GM21825 (cell line): Measurements from ENCODE around the gene SULT1C3.

Experiments
- ATAC-seq: cut with Tn5 transposase; IDR thresholded peaks from one replicate; pipeline ENCODE4 v1.9.1; 2021; ENCODE audit warnings: mild to moderate bottlenecking, moderate library complexity; ENCODE audit not compliant: unreplicated experiment

The SULT1C3 gene

DNA sequence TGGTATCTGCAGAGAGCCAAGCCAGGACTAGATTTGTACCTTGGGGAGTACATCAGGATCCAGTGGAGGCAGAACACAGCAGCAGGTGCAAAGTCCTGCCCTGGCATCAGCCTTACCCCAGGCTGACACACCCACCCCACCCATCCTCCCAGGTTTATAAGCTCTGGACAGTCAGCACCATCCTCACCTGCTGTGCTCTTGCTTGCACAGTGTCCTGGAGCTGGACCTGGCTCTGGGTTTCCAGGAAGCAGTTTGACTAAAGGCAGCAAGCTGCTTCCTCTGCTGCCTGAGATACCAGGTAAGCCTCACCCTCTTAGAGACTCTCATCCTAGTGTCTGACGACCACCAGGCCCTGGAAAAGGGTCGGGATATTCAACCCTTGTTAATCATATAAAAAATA lies at the start of gene SULT1C3:
Gene SULT1C3, plus strand, starts transcription at position 183 of the 400 bp plus-strand sequence. CDS start 7,227 bp downstream, outside the sequence.
- no peak for ATAC-seq

DNA sequence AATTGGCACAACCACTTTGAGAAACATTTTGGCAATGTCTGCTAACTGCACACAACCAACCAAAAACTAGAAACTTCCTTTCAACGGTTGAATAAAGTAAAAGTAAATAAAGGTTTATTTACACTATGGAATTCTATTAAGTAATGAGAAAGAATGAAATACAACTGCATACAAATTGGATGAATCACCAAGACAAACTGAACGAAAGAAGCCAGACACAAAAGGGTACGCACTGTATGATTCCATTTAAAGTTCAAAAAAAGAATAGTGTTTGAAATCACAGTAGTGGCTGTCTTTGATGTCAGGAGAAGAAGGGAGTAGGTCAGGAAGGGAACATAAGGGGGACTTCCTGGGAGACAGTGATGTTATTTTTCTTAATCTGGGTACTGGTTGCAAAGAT lies 46.5 kb upstream of the SULT1C3 start:
- ATAC-seq, result no peak

- ATAC-seq, result no peak
Observed at GRCh38 chr2:108194409-108195132, 45.2 kb upstream of the SULT1C3 start.

DNA sequence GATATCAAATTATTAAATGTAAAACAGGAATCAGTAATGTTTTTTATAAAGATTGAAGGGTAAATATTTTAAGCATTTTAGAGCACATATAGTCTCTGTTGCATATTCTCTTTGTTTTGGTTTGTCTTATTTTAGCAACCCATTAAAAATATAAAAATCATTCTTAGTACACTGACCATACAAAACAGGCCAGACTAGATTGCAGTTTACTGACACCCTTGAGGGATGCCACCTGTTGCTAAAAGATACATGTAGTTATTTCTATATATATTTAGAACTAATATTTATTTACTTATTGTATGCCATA lies 44.7 kb upstream of the SULT1C3 start:
- no peak for ATAC-seq

GRCh38 chr2:108199726-108200125 lies 40.0 kb upstream of the SULT1C3 start:
- ATAC-seq, result no peak

- ATAC-seq, result no peak
Observed at GRCh38 chr2:108200569-108200968, 39.2 kb upstream of the SULT1C3 start.

- ATAC-seq, result no peak
Observed at GRCh38 chr2:108212671-108213070, 27.1 kb upstream of the SULT1C3 start.

- no peak for ATAC-seq
Observed at GRCh38 chr2:108215794-108216211, 24.0 kb upstream of the SULT1C3 start.

GRCh38 chr2:108217211-108217610 lies 22.6 kb upstream of the SULT1C3 start:
- no peak for ATAC-seq

- ATAC-seq, result no peak
Observed at GRCh38 chr2:108219688-108220087, 20.1 kb upstream of the SULT1C3 start.

DNA sequence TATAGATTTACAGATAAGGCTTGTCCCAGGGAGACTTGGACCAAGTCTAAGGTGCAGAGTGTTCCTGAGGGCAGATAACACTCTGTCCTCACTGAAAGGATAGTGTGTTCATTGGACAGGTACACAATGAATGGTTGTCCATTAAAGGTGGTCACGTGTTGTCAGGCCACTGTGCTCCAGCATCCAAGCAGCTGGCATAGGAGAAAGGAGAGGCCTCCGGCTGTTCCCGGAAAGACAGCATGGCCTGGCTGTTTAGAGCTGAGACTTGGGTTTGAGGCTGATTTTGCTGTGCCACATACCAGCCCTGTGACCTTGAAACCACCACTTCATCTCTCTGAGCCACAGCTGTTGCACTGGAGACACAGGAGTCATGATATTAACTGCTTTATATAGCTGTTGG lies 19.6 kb upstream of the SULT1C3 start:
- no peak for ATAC-seq

DNA sequence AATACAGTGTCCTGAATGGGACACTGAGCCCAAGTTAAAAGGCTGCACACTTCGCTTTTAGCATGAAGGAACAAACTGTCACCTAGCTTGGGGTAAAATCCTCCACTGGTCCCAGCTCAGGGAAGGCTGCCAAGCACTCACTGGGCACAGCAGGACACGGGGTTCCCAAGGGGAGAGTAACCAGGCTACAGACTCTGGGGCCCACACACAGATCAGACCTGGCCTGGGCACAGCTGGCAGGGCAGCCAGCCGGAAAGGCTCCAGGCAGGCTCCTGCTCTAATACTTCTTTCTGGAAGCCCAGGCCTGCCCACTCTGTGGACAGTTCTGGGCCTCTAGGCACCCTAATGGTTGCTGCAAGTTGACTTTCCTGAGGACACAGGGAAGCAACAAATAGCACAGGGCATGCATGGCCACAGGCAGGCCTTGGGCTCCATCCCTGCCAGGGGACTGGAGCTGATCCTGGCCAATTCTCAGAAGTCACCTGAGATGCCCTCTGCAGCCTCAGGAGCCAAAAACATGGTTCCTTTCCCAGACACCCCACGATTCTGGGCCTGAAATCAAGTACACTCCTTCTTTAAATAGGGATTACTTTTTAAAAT lies 18.7 kb upstream of the SULT1C3 start:
- ATAC-seq, result no peak

DNA sequence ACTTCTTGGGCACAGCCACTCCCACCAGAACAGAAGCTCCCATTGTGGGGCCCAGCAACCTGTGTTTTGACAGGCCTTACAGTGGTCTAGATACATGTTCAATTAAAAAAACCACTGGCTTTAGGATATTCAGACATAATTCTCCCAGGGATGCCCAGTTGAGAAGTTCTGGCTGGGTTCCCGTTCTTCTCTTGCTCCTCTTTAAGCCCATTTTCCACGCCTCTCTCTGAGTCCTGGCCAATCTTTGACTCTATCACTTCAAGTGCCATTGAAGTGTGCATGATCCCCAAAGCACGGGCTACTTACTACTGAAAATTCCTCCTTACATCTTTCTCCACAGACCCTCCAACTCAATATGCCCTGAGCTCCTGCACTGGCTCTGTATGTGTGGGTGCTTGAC lies 17.5 kb upstream of the SULT1C3 start:
- ATAC-seq, result no peak

GRCh38 chr2:108223573-108223972 lies 16.2 kb upstream of the SULT1C3 start:
- no peak for ATAC-seq

DNA sequence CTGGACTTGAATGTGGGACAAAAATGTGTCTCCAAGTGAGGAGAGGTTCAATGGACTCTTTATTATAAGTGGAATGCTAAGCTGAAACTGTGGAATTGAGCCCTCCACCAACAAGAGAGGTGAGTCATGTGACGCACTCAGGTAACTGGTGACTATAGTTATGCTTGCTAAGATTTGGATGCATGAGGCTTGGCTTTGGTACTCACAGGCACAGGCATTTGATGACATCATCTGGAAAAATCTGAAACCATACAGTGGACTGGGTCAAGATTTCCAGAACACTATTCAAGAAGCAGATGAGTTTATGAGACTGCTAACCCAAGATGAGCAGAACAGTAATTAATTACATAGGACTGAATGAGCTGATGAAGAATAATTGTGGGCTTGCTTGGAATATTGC lies 15.7 kb upstream of the SULT1C3 start:
- no peak for ATAC-seq

GRCh38 chr2:108226564-108226963 lies 13.2 kb upstream of the SULT1C3 start:
- ATAC-seq, result no peak

DNA sequence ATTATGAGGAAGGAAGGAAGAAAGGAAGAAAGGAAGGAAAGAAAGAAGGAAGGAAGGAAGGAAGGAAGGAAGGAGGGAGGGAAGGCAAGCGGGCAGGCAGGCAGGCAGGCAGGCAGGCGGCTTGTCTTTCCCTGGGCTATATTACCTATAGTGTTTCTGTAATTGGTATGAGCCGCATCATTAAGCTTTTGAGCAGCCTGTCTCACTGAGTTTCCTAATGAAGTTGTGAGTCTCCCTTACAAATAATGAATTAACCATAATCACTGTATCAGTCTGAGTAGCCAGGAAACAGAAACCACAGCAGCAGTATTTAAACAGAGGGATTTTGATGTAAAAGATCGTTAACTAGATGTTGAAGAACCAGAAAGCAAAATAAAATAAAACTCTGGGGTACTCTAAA lies 11.8 kb upstream of the SULT1C3 start:
- ATAC-seq, result no peak

GRCh38 chr2:108228537-108228936 lies 11.2 kb upstream of the SULT1C3 start:
- no peak for ATAC-seq

- no peak for ATAC-seq
Observed at GRCh38 chr2:108229875-108230274, 9.9 kb upstream of the SULT1C3 start.

DNA sequence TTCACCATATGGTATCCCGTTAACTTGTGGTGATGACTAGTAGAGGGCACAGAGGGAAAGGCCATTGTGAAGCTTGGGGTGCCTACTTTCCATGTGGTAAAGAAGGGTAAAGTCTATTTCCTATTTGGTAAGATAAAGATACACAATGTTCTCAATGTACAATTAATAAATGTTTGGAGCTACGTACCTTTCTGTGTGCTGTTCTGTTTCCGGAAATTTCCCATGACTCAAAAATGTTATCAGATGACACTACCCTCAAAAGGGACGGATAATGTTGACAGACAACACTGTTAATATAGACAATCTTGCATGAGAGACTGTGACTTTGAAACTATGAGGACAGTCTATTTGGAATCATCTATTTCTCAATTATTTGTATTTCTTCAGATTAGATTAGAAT lies 4.2 kb upstream of the SULT1C3 start:
- ATAC-seq, result no peak

DNA sequence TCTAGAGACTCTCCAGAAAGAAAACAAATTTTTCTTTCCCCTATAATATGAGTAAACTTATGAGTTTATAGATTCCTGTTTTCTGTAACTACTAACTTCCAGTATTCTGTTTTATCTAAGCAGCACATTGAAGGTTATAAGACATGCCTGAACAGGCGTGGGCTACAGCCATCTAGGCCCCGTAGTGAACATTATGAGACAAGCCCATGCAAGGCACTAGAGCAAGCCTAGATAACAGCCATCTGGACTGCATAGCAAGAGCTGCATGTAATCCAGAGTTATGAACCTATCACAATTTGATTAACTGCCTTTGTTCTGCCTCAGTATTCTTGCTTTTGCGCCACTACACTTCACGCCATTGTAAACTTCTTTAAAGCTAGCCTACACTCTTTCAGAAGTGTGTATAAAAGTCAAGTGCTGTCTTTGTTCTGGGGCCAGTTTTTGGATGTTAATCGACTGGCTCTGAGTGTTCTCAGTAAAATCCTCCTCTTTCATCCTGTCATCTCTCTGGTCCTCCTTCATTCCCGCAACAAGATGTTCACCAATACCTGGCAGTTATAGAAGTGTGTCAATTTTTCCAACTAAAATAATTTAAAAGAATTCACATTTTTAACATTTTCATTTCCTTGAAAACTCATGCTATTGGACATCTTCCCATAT lies 3.0 kb upstream of the SULT1C3 start:
- no peak for ATAC-seq

- no peak for ATAC-seq
Observed at GRCh38 chr2:108240966-108241365, 1.2 kb downstream of the SULT1C3 start.
